HCT116 (cell line): ENCODE data around the gene NCKAP5. TPM values are rescaled to one million over a fixed set of nuclear protein-coding genes. Genes with fewer than 3 reads are reported as not detected.

Experiments used
- ATAC-seq: fragments of 200-7000 bp; cut with Tn5 transposase; 2 replicates; pipeline ENCODE4 v1.9.1; 2020; ENCODE audit warnings: mild to moderate bottlenecking, moderate library complexity
- BruUV-seq: library from RNA; stranded (reverse); fragments of 400-500 nt; replicated peaks from 2 replicates; lab custom pipeline; 2021; lab: Mats Ljungman, UMichigan
- CTCF ChIA-PET: fragments of 300-600 bp; sonication (Branson Sonifier 250); formaldehyde crosslinking; loops from one replicate; lab custom pipeline; 2021; ENCODE audit warnings: antibody characterized with exemption; lab: Charles Lee
- POLR2A ChIA-PET: fragments of 300-600, 350-600 bp; sonication (Branson Sonifier 250); formaldehyde crosslinking; loops from one replicate; lab custom pipeline; 2021; ENCODE audit warnings: antibody characterized with exemption; lab: Charles Lee
- RAD21 ChIA-PET, 2 experiments: fragments of 300-600 bp; sonication (Branson Sonifier 250); formaldehyde crosslinking; loops; one replicate each; lab custom pipeline; 2023; ENCODE audit warnings: low total read pairs in 2 of 2; ENCODE audit not compliant: uncharacterized antibody in 2 of 2, unreplicated experiment in 2 of 2, low non-redundant PET in 1 of 2; lab: Charles Lee
- DNase-seq: peaks from one replicate; pipeline ENCODE4 v3.0.0-alpha.2; 2010; ENCODE audit warnings: low read depth, low spot score
- H2AFZ ChIP-seq: fragments of 200-600 bp; shearing (Covaris generic), sonication (generic); 2 replicates; pipeline ENCODE4 v1.6.1; 2017; ENCODE audit warnings: low read depth, mixed run types, mixed read lengths, antibody characterized with exemption, low read length; ENCODE audit not compliant: poor library complexity, severe bottlenecking
- H3K27ac ChIP-seq: 2 replicates; pipeline ENCODE4 v1.5.1; 2012; ENCODE audit warnings: low read depth, low read length
- H3K27me3 ChIP-seq: fragments of 200-600 bp; sonication (generic); 2 replicates; pipeline ENCODE4 v1.6.1; 2016; ENCODE audit warnings: mixed run types, low read length, mixed read lengths; ENCODE audit not compliant: insufficient read depth
- H3K36me3 ChIP-seq, 2 experiments: fragments of 200-500 bp in 1 of 2; fragments of 200-600 bp in 1 of 2; sonication (Bioruptor generic) in 1 of 2; sonication (generic) in 1 of 2; 2 replicates each; pipeline versions ENCODE4 v1.5.1 to v1.6.1; 2014 to 2016; ENCODE audit warnings: low read length in 2 of 2, inconsistent platforms in 1 of 2, mixed read lengths in 1 of 2, mixed run types in 1 of 2; ENCODE audit not compliant: insufficient read depth in 2 of 2, control insufficient read depth in 1 of 2
- H3K4me1 ChIP-seq, 2 experiments: fragments of 200-600 bp in 1 of 2; sonication (generic) in 1 of 2; 2 replicates each; pipeline versions ENCODE4 v1.5.1 to v1.6.1; 2012 to 2017; ENCODE audit warnings: low read length in 2 of 2, inconsistent platforms in 1 of 2, mild to moderate bottlenecking in 1 of 2, mixed read lengths in 1 of 2, mixed run types in 1 of 2, moderate library complexity in 1 of 2; ENCODE audit not compliant: insufficient read depth in 2 of 2, control insufficient read depth in 1 of 2
- H3K4me2 ChIP-seq: fragments of 200-600 bp; sonication (generic); 2 replicates; pipeline ENCODE4 v1.6.1; 2017; ENCODE audit warnings: mixed run types, low read length, mixed read lengths
- H3K4me3 ChIP-seq, 2 experiments: fragments of 200-600 bp in 1 of 2; sonication (generic) in 1 of 2; replicated peaks in 1 of 2; 2 replicates each; pipeline ENCODE4 v1.5.1; 2011 to 2016; ENCODE audit warnings: low read length in 2 of 2, control low read depth in 1 of 2, low read depth in 1 of 2, mild to moderate bottlenecking in 1 of 2, mixed read lengths in 1 of 2, mixed run types in 1 of 2
- H3K79me2 ChIP-seq: fragments of 200-600 bp; sonication (generic); 2 replicates; pipeline ENCODE4 v1.6.1; 2017; ENCODE audit warnings: mild to moderate bottlenecking, mixed run types, low read length, moderate library complexity, mixed read lengths; ENCODE audit not compliant: insufficient read depth
- H3K9ac ChIP-seq: fragments of 200-600 bp; sonication (generic); 2 replicates; pipeline ENCODE4 v1.6.1; 2016; ENCODE audit warnings: low read length, mixed read lengths
- H3K9me2 ChIP-seq: fragments of 200-600 bp; sonication (generic), shearing (Covaris generic); 2 replicates; pipeline ENCODE4 v1.6.1; 2017; ENCODE audit warnings: mixed run types, mild to moderate bottlenecking, moderate library complexity; ENCODE audit not compliant: insufficient read depth
- H3K9me3 ChIP-seq, 2 experiments: fragments of 200-500 bp in 1 of 2; fragments of 200-600 bp in 1 of 2; sonication (Bioruptor generic) in 1 of 2; sonication (generic) in 1 of 2; 2 replicates each; pipeline ENCODE4 v1.6.1; 2014 to 2017; ENCODE audit warnings: low read length in 2 of 2, mixed read lengths in 2 of 2, inconsistent platforms in 1 of 2, low read depth in 1 of 2, mild to moderate bottlenecking in 1 of 2, mixed run types in 1 of 2, moderate library complexity in 1 of 2; ENCODE audit not compliant: control insufficient read depth in 1 of 2, insufficient read depth in 1 of 2
- H4K20me1 ChIP-seq: fragments of 200-600 bp; sonication (generic), shearing (Covaris generic); 2 replicates; pipeline ENCODE4 v1.6.1; 2017; ENCODE audit warnings: mixed run types, mild to moderate bottlenecking, moderate library complexity; ENCODE audit not compliant: insufficient read depth
- CEBPB ChIP-seq: IDR thresholded peaks from 2 replicates; pipeline ENCODE4 v1.6.1; 2012; ENCODE audit warnings: low read depth
- EGR1 ChIP-seq: IDR thresholded peaks from 2 replicates; pipeline ENCODE4 v1.6.1; 2012; ENCODE audit warnings: low read depth
- EZH2 ChIP-seq: fragments of 200-600 bp; sonication (generic); IDR thresholded peaks from 2 replicates; pipeline ENCODE4 v1.6.1; 2017; ENCODE audit warnings: antibody characterized with exemption, mixed run types
- EZH2phosphoT487 ChIP-seq: fragments of 200-600 bp; IDR thresholded peaks from 2 replicates; pipeline ENCODE4 v1.6.1; 2018; ENCODE audit warnings: antibody characterized with exemption, borderline replicate concordance
- FOSL1 ChIP-seq: IDR thresholded peaks from 2 replicates; pipeline ENCODE4 v1.6.1; 2012; ENCODE audit warnings: low read depth
- JUND ChIP-seq: IDR thresholded peaks from 2 replicates; pipeline ENCODE4 v1.6.1; 2012
- MAX ChIP-seq: IDR thresholded peaks from 2 replicates; pipeline ENCODE4 v1.6.1; 2012
- POLR2AphosphoS5 ChIP-seq: IDR thresholded peaks from 2 replicates; pipeline ENCODE4 v1.6.1; 2011; ENCODE audit warnings: mild to moderate bottlenecking, low read depth, low read length, moderate library complexity
- RAD21 ChIP-seq: IDR thresholded peaks from 2 replicates; pipeline ENCODE4 v1.6.1; 2012; ENCODE audit warnings: low read depth, mild to moderate bottlenecking
- REST ChIP-seq: IDR thresholded peaks from 2 replicates; pipeline ENCODE4 v1.6.1; 2012; ENCODE audit warnings: low read depth
- TCF7L2 ChIP-seq: IDR thresholded peaks from 2 replicates; pipeline ENCODE4 v1.7.0; 2011; ENCODE audit warnings: borderline replicate concordance, inconsistent platforms; ENCODE audit not compliant: insufficient read depth, insufficient read length; ENCODE audit errors: extremely low read depth
- YY1 ChIP-seq: IDR thresholded peaks from 2 replicates; pipeline ENCODE4 v1.6.1; 2011; ENCODE audit warnings: low read length, low read depth, moderate library complexity, mild to moderate bottlenecking; ENCODE audit not compliant: insufficient replicate concordance; ENCODE audit errors: extremely low read depth
- ZFX ChIP-seq: fragments of 450-650 bp; IDR thresholded peaks from 2 replicates; pipeline ENCODE4 v1.6.1; 2017
- ZNF274 ChIP-seq: fragments of 200-500 bp; sonication (Bioruptor generic); IDR thresholded peaks from 2 replicates; pipeline ENCODE4 v1.6.1; 2014; ENCODE audit warnings: mild to moderate bottlenecking, low read depth, low read length, inconsistent platforms
- intact Hi-C: fragments of 100-400 bp; cut with micrococcal nuclease; formaldehyde crosslinking; loops from 2 replicates; pipeline ENCODE4 v1.10.0; 2022
- total RNA-seq: library from RNA; stranded (reverse); gene quantifications from one replicate; pipeline ENCODE4 v1.2.1, GENCODE V29; 2021; ENCODE audit not compliant: unreplicated experiment
- TF ChIP-seq, protein P1 (sequence below): IDR thresholded peaks from 2 replicates; pipeline ENCODE4 v1.6.1; 2012
- TF ChIP-seq, protein P2 (sequence below), 3 experiments: fragments of 200-600 bp in 1 of 3; sonication (generic) in 1 of 3; IDR thresholded peaks in 2 of 3; conservative IDR thresholded peaks in 1 of 3; 2 replicates each; pipeline ENCODE4 v1.5.1; 2012 to 2017; ENCODE audit warnings: low read depth in 2 of 3, low read length in 2 of 3, antibody characterized with exemption in 1 of 3, borderline replicate concordance in 1 of 3, control low read depth in 1 of 3, mild to moderate bottlenecking in 1 of 3, mixed read lengths in 1 of 3, mixed run types in 1 of 3, moderate library complexity in 1 of 3; ENCODE audit not compliant: insufficient read depth in 1 of 3

NCKAP5 gene
- total RNA-seq, 1 experiment from 2014 or later = 0.30 TPM

DNA sequence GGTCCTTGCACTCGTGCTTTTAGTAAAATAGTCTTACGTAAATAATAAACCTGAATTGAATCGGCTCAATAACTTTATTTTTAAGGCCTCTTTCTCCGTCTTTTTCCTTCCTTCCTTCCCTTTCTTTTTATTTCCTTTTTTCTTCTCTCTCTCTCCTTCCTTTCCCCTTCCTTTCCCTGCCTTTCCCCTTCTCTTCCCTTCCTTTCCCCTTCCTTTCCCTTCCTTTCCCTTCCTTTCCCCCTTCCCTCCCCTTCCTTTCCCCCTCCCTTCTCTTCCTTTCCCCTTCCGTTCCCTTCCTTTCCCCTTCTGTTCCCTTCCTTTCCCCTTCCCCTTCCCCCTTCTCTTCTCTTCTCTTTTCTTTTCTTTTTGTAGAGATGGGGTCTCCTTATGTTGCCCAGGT lies 121.0 kb downstream of the NCKAP5 start:
- no peaks in the 10 kb centered on the region for H3K9me2 ChIP-seq

GRCh38 chr2:133444465-133444864 lies 123.8 kb downstream of the NCKAP5 start:
- H3K79me2 ChIP-seq = no peaks in the 10 kb centered on the region
- no peaks in the 10 kb centered on the region for H3K4me1 ChIP-seq
- H3K4me3 ChIP-seq = no peak overlapping the region
- H3K27me3 ChIP-seq = no peaks in the 10 kb centered on the region
- H3K9me2 ChIP-seq = no peaks in the 10 kb centered on the region
- DNase-seq = no peak
- no peak overlapping the region for H3K9ac ChIP-seq
- ATAC-seq = no peak
- BruUV-seq = no TSS peak
- no peak overlapping the region for H3K4me2 ChIP-seq
- intact Hi-C loops = no loop called here
- no peaks in the 10 kb centered on the region for H4K20me1 ChIP-seq
- POLR2A ChIA-PET = no interaction called here
- CTCF ChIA-PET = no interaction called here
- no peak overlapping the region for H2AFZ ChIP-seq
- no peak overlapping the region for H3K27ac ChIP-seq
- RAD21 ChIA-PET = no interaction called here
- no peaks in the 10 kb centered on the region for H3K36me3 ChIP-seq
- H3K9me3 ChIP-seq = no peaks in the 10 kb centered on the region
- TF ChIP-seq RAD21 = no peak
- TF ChIP-seq REST = no peak
- TF ChIP-seq EZH2 = no peak
- TF ChIP-seq EZH2phosphoT487 = no peak
- no peak for TF ChIP-seq POLR2AphosphoS5
- TF ChIP-seq CEBPB = no peak
- TF ChIP-seq MAX = no peak
- TF ChIP-seq, protein P1, sequence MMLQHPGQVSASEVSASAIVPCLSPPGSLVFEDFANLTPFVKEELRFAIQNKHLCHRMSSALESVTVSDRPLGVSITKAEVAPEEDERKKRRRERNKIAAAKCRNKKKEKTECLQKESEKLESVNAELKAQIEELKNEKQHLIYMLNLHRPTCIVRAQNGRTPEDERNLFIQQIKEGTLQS = no peak
- TF ChIP-seq, protein P2, sequence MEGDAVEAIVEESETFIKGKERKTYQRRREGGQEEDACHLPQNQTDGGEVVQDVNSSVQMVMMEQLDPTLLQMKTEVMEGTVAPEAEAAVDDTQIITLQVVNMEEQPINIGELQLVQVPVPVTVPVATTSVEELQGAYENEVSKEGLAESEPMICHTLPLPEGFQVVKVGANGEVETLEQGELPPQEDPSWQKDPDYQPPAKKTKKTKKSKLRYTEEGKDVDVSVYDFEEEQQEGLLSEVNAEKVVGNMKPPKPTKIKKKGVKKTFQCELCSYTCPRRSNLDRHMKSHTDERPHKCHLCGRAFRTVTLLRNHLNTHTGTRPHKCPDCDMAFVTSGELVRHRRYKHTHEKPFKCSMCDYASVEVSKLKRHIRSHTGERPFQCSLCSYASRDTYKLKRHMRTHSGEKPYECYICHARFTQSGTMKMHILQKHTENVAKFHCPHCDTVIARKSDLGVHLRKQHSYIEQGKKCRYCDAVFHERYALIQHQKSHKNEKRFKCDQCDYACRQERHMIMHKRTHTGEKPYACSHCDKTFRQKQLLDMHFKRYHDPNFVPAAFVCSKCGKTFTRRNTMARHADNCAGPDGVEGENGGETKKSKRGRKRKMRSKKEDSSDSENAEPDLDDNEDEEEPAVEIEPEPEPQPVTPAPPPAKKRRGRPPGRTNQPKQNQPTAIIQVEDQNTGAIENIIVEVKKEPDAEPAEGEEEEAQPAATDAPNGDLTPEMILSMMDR (IDR thresholded peaks at IDR 0.05 in 2 of 3, conservative IDR thresholded peaks at IDR 0.05 in 1 of 3; ENCODE audit: borderline replicate concordance in 1 of 3, insufficient read depth in 1 of 3, low read depth in 2 of 3, low read length in 2 of 3) = no peak

More for the DNA sequence above, 121.0 kb downstream of the NCKAP5 start:
- H3K27me3 ChIP-seq = no peaks in the 10 kb centered on the region
- no peaks in the 10 kb centered on the region for H3K9me3 ChIP-seq
- H3K36me3 ChIP-seq = no peaks in the 10 kb centered on the region
- no peaks in the 10 kb centered on the region for H4K20me1 ChIP-seq
- H3K4me1 ChIP-seq = no peaks in the 10 kb centered on the region
- TF ChIP-seq JUND (no peak), EZH2 (no peak), ZNF274 (no peak), TCF7L2 (no peak), ZFX (no peak), FOSL1 (no peak), EZH2phosphoT487 (no peak), CEBPB (no peak), EGR1 (no peak), YY1 (no peak)
- TF ChIP-seq, all 23 proteins: peak for 0
- Histone ChIP-seq H2AFZ (no peak overlapping the region), H3K4me3 (no peak overlapping the region), H3K9ac (no peak overlapping the region), H3K79me2 (no peaks in the 10 kb centered on the region), H3K27ac (no peak overlapping the region), H3K4me2 (no peak overlapping the region)
- ChIA-PET POLR2A (no interaction called here), CTCF (no interaction called here), RAD21 (no interaction called here)
- no peak for ATAC-seq
- BruUV-seq = no TSS peak
- DNase-seq = no peak
- intact Hi-C loops = no loop called here
